Measurements from ENCODE around the gene FLYWCH1.

Gene FLYWCH1

DNA sequence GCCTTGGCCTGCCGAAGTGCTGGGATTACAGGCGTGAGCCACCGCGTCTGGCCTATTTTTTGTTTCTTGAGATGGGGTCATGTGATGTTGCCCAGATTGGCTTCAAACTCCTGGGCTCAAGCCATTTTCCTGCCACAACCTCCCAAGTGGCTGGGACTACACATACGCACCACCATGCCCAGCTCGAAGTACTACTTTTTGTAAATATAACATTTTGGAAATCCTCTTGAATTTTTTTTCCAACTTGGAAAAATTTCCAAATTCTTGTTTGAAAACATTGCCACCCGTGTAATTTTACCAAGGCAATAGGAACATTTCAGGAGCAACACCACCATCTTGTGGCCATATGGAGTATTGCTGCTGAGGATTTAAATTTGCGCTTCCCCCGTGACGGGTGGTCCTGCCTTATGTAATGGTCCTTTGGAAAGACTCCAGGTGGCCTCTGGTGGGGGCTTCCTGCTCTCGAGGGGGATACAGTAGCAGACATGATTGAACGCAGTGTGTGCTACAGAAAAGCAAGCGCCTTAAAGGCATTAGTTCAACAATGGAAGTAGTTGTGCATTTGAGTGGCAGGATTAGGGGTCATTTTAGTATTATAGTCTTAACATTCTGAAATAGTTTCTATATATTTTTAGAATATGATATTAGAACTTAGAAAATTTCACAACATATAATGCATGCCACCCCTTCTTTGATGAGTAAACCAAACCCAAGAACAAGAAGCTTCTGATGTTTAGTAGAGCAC lies 8.0 kb downstream of the FLYWCH1 start:
- TF ChIP-seq, protein P1, sequence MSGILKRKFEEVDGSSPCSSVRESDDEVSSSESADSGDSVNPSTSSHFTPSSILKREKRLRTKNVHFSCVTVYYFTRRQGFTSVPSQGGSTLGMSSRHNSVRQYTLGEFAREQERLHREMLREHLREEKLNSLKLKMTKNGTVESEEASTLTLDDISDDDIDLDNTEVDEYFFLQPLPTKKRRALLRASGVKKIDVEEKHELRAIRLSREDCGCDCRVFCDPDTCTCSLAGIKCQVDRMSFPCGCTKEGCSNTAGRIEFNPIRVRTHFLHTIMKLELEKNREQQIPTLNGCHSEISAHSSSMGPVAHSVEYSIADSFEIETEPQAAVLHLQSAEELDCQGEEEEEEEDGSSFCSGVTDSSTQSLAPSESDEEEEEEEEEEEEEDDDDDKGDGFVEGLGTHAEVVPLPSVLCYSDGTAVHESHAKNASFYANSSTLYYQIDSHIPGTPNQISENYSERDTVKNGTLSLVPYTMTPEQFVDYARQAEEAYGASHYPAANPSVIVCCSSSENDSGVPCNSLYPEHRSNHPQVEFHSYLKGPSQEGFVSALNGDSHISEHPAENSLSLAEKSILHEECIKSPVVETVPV (CRISPR knock-in tag; IDR thresholded peaks at IDR 0.05), result no peak
- TF ChIP-seq PPARA (CRISPR knock-in tag; IDR thresholded peaks at IDR 0.05; ENCODE audit: borderline replicate concordance), result no peak
- TF ChIP-seq, protein P2, sequence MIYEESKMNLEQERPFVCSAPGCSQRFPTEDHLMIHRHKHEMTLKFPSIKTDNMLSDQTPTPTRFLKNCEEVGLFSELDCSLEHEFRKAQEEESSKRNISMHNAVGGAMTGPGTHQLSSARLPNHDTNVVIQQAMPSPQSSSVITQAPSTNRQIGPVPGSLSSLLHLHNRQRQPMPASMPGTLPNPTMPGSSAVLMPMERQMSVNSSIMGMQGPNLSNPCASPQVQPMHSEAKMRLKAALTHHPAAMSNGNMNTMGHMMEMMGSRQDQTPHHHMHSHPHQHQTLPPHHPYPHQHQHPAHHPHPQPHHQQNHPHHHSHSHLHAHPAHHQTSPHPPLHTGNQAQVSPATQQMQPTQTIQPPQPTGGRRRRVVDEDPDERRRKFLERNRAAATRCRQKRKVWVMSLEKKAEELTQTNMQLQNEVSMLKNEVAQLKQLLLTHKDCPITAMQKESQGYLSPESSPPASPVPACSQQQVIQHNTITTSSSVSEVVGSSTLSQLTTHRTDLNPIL (CRISPR knock-in tag; IDR thresholded peaks at IDR 0.05; ENCODE audit: low read depth), result no peak
- TF ChIP-seq ZFP3 (CRISPR knock-in tag; IDR thresholded peaks at IDR 0.05), result no peak
- no peak for TF ChIP-seq ARNTL (CRISPR knock-in tag; IDR thresholded peaks at IDR 0.05; ENCODE audit: borderline replicate concordance, low read depth)
- TF ChIP-seq SNAI2 (CRISPR knock-in tag; IDR thresholded peaks at IDR 0.05), result no peak
- TF ChIP-seq ZNF8 (CRISPR knock-in tag; IDR thresholded peaks at IDR 0.05), result no peak
- TF ChIP-seq, protein P3, sequence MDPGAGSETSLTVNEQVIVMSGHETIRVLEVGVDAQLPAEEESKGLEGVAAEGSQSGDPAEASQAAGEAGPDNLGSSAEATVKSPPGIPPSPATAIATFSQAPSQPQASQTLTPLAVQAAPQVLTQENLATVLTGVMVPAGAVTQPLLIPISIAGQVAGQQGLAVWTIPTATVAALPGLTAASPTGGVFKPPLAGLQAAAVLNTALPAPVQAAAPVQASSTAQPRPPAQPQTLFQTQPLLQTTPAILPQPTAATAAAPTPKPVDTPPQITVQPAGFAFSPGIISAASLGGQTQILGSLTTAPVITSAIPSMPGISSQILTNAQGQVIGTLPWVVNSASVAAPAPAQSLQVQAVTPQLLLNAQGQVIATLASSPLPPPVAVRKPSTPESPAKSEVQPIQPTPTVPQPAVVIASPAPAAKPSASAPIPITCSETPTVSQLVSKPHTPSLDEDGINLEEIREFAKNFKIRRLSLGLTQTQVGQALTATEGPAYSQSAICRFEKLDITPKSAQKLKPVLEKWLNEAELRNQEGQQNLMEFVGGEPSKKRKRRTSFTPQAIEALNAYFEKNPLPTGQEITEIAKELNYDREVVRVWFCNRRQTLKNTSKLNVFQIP (CRISPR knock-in tag; IDR thresholded peaks at IDR 0.05; ENCODE audit: borderline replicate concordance, low read depth), result no peak
- no peak for TF ChIP-seq RARB (CRISPR knock-in tag; IDR thresholded peaks at IDR 0.05)
- peak; percentile 61 for ATAC-seq

DNA sequence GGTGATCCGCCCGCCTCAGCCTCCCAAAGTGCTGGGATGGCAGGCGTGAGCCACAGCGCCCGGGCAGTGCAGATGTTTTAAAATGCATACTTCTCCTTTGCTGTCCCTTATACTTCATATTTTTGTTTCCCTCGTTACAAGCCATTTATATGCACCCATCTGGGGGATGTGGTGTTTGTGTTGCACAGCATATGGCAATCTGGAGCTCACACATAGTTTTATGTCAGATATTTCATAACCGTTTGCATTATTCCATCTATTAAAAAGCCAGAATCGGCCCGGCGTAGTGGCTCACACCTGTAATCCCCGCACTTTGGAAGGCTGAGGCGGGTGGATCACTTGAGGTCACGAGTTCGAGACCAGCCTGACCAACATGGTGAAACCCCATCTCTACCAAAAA lies 11.8 kb downstream of the FLYWCH1 start:
- no peak for ATAC-seq
- TF ChIP-seq ZNF70 (CRISPR knock-in tag; IDR thresholded peaks at IDR 0.05) (no peak), SNAI2 (CRISPR knock-in tag; IDR thresholded peaks at IDR 0.05) (no peak), RARB (CRISPR knock-in tag; IDR thresholded peaks at IDR 0.05) (no peak), TCF4 (CRISPR knock-in tag; IDR thresholded peaks at IDR 0.05; ENCODE audit: borderline replicate concordance) (no peak), PPARA (CRISPR knock-in tag; IDR thresholded peaks at IDR 0.05; ENCODE audit: borderline replicate concordance) (no peak), BACH2 (CRISPR knock-in tag; IDR thresholded peaks at IDR 0.05; ENCODE audit: borderline replicate concordance) (no peak), ESRRG (CRISPR knock-in tag; IDR thresholded peaks at IDR 0.05) (no peak), OSR1 (CRISPR knock-in tag; IDR thresholded peaks at IDR 0.05) (no peak)
- TF ChIP-seq, protein P4, sequence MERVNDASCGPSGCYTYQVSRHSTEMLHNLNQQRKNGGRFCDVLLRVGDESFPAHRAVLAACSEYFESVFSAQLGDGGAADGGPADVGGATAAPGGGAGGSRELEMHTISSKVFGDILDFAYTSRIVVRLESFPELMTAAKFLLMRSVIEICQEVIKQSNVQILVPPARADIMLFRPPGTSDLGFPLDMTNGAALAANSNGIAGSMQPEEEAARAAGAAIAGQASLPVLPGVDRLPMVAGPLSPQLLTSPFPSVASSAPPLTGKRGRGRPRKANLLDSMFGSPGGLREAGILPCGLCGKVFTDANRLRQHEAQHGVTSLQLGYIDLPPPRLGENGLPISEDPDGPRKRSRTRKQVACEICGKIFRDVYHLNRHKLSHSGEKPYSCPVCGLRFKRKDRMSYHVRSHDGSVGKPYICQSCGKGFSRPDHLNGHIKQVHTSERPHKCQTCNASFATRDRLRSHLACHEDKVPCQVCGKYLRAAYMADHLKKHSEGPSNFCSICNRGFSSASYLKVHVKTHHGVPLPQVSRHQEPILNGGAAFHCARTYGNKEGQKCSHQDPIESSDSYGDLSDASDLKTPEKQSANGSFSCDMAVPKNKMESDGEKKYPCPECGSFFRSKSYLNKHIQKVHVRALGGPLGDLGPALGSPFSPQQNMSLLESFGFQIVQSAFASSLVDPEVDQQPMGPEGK (CRISPR knock-in tag; IDR thresholded peaks at IDR 0.05; ENCODE audit: borderline replicate concordance), result no peak

DNA sequence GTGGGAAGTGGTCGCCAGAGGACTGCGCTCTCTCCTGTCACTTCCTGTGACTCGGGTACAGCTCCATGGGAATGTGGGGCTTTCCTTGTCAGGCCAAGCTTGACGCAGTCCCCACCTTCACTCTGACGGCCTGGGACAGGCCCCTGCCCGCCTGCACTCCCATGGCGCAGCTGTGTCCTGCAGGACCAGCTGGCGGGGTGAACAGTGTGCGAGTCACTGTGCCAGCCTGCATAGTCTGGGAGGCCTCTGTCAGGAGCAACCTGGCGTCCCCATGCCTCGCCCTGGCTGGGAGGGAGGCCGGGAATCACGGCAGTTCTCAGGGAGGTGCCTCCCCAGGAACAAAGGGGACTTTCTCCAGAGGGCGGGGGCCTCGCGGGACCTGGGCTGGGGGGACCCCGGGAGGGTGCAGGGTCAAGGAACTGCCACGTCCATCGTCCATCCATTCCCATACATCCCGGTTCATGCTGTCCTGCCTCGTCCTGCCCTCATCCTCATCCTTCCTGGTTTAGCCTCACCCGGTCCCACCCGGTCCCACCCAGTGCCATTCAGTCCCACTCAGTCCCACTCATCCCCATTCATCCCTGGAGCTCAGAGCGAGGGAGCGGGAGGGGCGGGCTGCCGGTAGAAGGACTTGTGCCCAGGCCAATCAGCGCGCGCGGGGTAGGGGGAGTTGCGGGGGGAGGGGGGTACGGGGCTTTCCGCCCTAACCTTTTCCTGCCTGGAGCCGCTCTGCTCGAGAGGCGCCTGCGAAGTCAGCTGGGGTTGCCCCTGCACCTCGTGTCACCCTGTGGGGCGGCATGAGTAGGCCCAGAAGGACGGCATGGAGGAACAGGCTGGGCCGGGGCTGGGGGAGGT lies 13.4 kb downstream of the FLYWCH1 start:
- ATAC-seq, result no peak
- no peak for TF ChIP-seq TOX (CRISPR knock-in tag; IDR thresholded peaks at IDR 0.05; ENCODE audit: borderline replicate concordance)
- no peak for TF ChIP-seq CSDC2 (CRISPR knock-in tag; IDR thresholded peaks at IDR 0.05)
- no peak for TF ChIP-seq SNAI2 (CRISPR knock-in tag; IDR thresholded peaks at IDR 0.05)
- TF ChIP-seq, protein P5, sequence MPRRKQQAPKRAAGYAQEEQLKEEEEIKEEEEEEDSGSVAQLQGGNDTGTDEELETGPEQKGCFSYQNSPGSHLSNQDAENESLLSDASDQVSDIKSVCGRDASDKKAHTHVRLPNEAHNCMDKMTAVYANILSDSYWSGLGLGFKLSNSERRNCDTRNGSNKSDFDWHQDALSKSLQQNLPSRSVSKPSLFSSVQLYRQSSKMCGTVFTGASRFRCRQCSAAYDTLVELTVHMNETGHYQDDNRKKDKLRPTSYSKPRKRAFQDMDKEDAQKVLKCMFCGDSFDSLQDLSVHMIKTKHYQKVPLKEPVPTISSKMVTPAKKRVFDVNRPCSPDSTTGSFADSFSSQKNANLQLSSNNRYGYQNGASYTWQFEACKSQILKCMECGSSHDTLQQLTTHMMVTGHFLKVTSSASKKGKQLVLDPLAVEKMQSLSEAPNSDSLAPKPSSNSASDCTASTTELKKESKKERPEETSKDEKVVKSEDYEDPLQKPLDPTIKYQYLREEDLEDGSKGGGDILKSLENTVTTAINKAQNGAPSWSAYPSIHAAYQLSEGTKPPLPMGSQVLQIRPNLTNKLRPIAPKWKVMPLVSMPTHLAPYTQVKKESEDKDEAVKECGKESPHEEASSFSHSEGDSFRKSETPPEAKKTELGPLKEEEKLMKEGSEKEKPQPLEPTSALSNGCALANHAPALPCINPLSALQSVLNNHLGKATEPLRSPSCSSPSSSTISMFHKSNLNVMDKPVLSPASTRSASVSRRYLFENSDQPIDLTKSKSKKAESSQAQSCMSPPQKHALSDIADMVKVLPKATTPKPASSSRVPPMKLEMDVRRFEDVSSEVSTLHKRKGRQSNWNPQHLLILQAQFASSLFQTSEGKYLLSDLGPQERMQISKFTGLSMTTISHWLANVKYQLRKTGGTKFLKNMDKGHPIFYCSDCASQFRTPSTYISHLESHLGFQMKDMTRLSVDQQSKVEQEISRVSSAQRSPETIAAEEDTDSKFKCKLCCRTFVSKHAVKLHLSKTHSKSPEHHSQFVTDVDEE (CRISPR knock-in tag; IDR thresholded peaks at IDR 0.05), result no peak
- TF ChIP-seq OSR1 (CRISPR knock-in tag; IDR thresholded peaks at IDR 0.05), result no peak
- TF ChIP-seq, protein P3 (CRISPR knock-in tag; IDR thresholded peaks at IDR 0.05; ENCODE audit: borderline replicate concordance, low read depth), result no peak
- no peak for TF ChIP-seq TCF4 (CRISPR knock-in tag; IDR thresholded peaks at IDR 0.05; ENCODE audit: borderline replicate concordance)
- TF ChIP-seq ZC3H10 (CRISPR knock-in tag; IDR thresholded peaks at IDR 0.05), result no peak
- no peak for TF ChIP-seq ARNTL (CRISPR knock-in tag; IDR thresholded peaks at IDR 0.05; ENCODE audit: borderline replicate concordance, low read depth)
- no peak for TF ChIP-seq ZFP3 (CRISPR knock-in tag; IDR thresholded peaks at IDR 0.05)
- no peak for TF ChIP-seq BACH2 (CRISPR knock-in tag; IDR thresholded peaks at IDR 0.05; ENCODE audit: borderline replicate concordance)
- TF ChIP-seq ZFP30 (CRISPR knock-in tag; IDR thresholded peaks at IDR 0.05), result no peak
- TF ChIP-seq ZNF565 (CRISPR knock-in tag; conservative IDR thresholded peaks at IDR 0.05; ENCODE audit: low read depth), result no peak
- no peak for TF ChIP-seq ZNF70 (CRISPR knock-in tag; IDR thresholded peaks at IDR 0.05)
- TF ChIP-seq, protein P4 (CRISPR knock-in tag; IDR thresholded peaks at IDR 0.05; ENCODE audit: borderline replicate concordance), result no peak
- TF ChIP-seq PPARA (CRISPR knock-in tag; IDR thresholded peaks at IDR 0.05; ENCODE audit: borderline replicate concordance), result no peak
- TF ChIP-seq RARB (CRISPR knock-in tag; IDR thresholded peaks at IDR 0.05), result no peak
